Activated T-cell treated with anti-CD3 and anti-CD28 coated beads for 1 hour (primary cell): ENCODE results near the gene PLXNA2.

Experiments
- DNase-seq: peaks from one replicate; pipeline ENCODE4 v3.0.0-alpha.2; 2020; ENCODE audit warnings: low read depth

Gene PLXNA2

DNA sequence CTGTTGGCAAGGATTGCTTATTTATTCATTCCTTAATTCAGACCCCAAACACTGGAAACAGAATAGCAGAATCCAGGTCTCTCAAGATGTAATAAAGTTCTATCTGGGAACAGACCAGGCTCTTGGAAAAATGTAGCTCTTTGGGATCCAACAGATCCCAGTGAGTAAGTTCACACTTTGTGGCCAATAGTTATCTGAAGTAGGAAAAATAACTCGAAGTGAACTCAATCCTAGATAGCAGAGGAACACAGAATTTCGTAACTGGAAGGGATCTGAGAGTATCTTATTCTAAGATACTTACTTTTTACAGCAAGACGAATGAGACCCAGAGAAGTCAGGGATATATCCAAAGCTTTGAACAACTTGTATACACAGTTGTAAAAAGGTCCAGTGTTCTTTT lies 182.6 kb downstream of the PLXNA2 start:
- DNase-seq, result no peak

DNA sequence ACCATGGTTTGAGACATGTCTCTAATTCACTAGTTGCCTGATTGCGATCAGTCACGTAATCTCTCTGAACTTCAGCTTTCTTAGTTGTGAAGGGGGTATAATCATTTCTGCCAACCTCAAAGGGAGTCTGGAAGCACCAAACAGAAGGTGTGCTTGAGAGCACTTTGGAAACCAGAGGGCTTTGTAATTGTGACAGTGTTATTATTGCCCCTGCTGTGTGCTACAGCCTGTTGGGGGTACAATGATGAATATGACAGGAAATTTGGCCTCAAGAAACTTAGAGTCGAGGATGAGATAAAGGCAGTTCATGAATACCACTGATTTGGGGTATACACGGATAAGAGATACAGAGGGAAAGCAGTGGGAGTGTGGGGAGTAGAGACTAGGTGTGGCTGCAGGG lies 183.1 kb downstream of the PLXNA2 start:
- no peak for DNase-seq

- no peak for DNase-seq
These were observed 183.8 kb downstream of the PLXNA2 start for GRCh38 chr1:208060215-208060869.

- no peak for DNase-seq
These were observed 184.7 kb downstream of the PLXNA2 start for GRCh38 chr1:208059409-208060001.

DNA sequence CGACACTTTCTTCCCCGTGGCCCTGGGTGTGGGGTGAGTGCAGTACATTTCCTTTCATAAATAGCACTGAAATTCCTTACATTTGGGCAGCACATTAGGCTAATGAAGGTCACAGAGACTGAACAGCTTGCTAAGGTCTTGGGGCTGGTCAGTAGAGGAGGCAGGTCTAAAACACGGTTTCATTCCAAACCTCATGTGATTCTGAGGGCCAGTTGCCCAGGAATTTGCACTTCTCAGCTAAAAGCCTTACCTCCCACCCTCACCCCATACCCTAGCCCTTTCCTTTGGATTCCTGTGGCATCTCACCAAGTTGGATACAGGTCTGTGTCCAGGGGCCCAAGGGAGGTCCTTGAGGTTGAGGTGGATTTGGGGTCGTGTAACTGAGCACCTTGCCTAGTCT lies 185.4 kb downstream of the PLXNA2 start:
- DNase-seq, result no peak

- DNase-seq, result no peak
These were observed 185.9 kb downstream of the PLXNA2 start for GRCh38 chr1:208058267-208058666.

DNA sequence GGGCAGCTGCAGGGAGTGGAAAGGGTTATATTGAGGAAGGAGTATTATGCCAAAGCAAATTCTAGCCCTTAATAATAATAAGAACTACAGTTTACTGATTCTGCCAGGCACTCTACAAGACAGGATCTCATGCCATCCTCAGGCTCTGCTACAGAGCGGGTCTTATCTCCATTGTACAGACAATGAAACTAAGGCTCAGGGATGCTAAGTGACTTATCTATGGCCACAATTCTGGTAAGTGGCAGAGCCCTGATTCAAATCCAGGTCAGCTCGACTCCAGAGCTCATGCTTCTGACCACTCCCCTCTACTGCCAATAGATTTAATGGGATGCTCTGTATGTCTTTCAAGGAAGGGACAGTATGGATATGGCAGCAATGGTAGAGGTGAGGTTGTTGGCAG lies 187.1 kb downstream of the PLXNA2 start:
- DNase-seq, result no peak

DNA sequence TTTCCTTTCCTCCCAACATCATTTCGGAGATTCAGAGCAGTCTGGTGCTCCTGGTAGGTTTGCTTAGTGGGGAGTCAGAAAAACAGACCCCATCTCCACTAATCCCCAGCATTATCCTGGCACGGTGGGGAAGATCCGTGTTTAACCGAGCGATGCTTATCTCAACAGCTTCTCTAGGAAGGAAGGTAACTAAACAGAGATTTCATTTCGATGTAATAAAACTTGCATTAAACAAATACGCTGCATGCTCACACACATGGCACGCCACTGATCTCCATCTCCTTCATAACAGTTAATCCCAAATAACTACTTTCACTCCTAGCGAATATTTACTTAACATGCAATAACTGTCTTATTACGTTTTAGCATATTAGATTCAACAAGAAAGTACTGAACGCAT lies 188.6 kb downstream of the PLXNA2 start:
- DNase-seq, result no peak

GRCh38 chr1:208054911-208055379 lies 189.2 kb downstream of the PLXNA2 start:
- no peak for DNase-seq

GRCh38 chr1:208054485-208054884 lies 189.7 kb downstream of the PLXNA2 start:
- DNase-seq, result no peak

GRCh38 chr1:208053661-208054060 lies 190.5 kb downstream of the PLXNA2 start:
- DNase-seq, result no peak

- no peak for DNase-seq
These were observed 191.2 kb downstream of the PLXNA2 start for GRCh38 chr1:208052926-208053407.

GRCh38 chr1:208052135-208052534 lies 192.0 kb downstream of the PLXNA2 start:
- DNase-seq, result no peak

GRCh38 chr1:208051651-208052050 lies 192.5 kb downstream of the PLXNA2 start:
- DNase-seq, result no peak

DNA sequence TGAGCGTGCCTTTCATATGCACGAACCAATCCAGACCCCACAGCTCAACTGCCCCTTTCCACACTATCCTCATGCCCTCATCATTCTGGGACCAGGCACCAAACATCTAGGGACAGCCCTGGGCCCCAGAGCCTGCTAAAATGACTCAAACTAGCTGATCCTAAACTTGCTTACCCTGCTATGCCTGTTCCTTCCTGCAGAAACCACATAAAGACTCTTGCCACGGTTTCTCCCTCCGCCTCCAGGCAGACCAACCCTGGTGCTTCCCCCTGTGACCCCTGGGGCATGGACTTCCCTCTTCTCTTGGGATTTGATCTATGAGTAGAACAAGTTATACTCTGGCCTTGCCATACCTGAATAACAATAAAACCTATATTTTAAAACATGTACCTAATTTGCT lies 195.3 kb downstream of the PLXNA2 start:
- DNase-seq, result no peak

GRCh38 chr1:208047975-208048374 lies 196.2 kb downstream of the PLXNA2 start:
- no peak for DNase-seq

GRCh38 chr1:208047476-208047934 lies 196.7 kb downstream of the PLXNA2 start:
- DNase-seq, result no peak

GRCh38 chr1:208045463-208046260 lies 198.5 kb downstream of the PLXNA2 start:
- DNase-seq, result no peak

- no peak for DNase-seq
These were observed 199.4 kb downstream of the PLXNA2 start for GRCh38 chr1:208044589-208045462.

DNA sequence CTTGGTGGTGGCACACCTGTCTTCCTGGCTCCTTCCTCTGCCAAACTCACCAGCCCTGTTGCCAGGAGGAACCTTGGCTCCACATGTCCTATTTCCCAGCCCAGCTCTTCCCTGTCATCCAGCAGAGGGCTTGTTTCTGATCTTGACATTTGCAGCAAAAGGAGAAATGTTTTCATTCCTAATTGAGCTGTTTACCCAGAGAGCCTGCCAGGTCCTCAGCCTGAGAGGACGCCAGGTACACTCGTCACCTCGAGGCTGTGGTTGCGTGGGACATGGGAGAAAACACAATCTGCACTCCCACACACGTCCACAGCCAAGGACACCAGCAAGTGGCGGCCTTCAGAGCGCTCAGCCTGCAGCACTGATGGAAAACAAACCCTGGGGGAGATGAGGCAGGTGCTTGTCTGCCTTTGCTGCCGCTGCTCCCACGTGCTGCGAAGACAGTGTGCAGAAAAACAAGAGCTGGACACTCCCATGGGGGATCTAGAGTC lies 200.4 kb downstream of the PLXNA2 start:
- no peak for DNase-seq

GRCh38 chr1:208042868-208043267 lies 201.3 kb downstream of the PLXNA2 start:
- DNase-seq, result no peak
